Measurements from ENCODE around the gene FRMD8.

FRMD8 gene

DNA sequence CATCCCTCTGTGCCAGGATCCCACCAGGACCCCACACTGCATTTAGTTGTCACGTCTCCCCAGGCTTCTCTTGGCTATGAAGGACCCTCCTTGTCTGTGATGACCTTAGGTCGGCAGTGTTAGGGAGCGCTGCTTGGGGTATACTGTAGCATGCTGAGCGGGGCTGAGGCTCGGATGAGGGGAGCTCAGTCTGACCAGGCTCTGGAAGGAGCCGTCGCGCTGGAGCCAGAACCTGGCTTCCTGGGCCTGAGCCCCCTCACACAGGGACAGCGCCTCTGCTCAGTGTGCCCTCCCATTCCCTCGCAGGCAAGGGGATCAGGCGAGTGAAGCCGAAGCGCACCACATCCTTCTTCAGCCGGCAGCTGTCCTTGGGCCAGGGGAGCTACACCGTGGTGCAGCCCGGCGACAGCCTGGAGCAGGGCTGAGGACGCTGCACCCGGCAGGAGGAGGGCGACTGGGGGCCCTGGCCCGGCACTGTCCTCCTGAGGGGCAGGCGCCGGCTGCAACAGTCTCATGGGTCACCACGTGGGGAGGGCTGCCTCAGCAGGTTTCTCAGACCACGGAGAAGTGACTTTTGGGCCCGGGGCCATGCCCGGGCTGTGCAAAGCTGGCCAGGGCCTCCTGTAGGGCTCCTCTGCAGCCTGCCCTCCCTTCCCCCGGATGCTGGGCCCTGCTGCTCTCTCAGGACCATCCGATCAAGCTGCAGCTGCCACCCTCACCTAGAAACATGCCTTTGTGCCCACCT is 24.7 kb downstream of the FRMD8 start:
- TF ChIP-seq NFIC (IDR thresholded peaks at IDR 0.05) (no peak), TEAD4 (IDR thresholded peaks at IDR 0.05) (no peak), TAF1 (IDR thresholded peaks at IDR 0.05; ENCODE audit: low read depth) (no peak), EGR1 (IDR thresholded peaks at IDR 0.05) (no peak), RAD21 (IDR thresholded peaks at IDR 0.05; ENCODE audit: low read depth) (no peak), TCF12 (IDR thresholded peaks at IDR 0.05; ENCODE audit: low read depth) (no peak), CEBPB (IDR thresholded peaks at IDR 0.05) (no peak), EP300 (IDR thresholded peaks at IDR 0.05; ENCODE audit: borderline replicate concordance) (no peak), CREB1 (IDR thresholded peaks at IDR 0.05; ENCODE audit: low read depth) (no peak)
- TF ChIP-seq, protein P1, sequence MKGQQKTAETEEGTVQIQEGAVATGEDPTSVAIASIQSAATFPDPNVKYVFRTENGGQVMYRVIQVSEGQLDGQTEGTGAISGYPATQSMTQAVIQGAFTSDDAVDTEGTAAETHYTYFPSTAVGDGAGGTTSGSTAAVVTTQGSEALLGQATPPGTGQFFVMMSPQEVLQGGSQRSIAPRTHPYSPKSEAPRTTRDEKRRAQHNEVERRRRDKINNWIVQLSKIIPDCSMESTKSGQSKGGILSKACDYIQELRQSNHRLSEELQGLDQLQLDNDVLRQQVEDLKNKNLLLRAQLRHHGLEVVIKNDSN (IDR thresholded peaks at IDR 0.05): no peak
- TF ChIP-seq, protein P2, sequence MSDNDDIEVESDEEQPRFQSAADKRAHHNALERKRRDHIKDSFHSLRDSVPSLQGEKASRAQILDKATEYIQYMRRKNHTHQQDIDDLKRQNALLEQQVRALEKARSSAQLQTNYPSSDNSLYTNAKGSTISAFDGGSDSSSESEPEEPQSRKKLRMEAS (IDR thresholded peaks at IDR 0.05): no peak
- TF ChIP-seq, protein P3, sequence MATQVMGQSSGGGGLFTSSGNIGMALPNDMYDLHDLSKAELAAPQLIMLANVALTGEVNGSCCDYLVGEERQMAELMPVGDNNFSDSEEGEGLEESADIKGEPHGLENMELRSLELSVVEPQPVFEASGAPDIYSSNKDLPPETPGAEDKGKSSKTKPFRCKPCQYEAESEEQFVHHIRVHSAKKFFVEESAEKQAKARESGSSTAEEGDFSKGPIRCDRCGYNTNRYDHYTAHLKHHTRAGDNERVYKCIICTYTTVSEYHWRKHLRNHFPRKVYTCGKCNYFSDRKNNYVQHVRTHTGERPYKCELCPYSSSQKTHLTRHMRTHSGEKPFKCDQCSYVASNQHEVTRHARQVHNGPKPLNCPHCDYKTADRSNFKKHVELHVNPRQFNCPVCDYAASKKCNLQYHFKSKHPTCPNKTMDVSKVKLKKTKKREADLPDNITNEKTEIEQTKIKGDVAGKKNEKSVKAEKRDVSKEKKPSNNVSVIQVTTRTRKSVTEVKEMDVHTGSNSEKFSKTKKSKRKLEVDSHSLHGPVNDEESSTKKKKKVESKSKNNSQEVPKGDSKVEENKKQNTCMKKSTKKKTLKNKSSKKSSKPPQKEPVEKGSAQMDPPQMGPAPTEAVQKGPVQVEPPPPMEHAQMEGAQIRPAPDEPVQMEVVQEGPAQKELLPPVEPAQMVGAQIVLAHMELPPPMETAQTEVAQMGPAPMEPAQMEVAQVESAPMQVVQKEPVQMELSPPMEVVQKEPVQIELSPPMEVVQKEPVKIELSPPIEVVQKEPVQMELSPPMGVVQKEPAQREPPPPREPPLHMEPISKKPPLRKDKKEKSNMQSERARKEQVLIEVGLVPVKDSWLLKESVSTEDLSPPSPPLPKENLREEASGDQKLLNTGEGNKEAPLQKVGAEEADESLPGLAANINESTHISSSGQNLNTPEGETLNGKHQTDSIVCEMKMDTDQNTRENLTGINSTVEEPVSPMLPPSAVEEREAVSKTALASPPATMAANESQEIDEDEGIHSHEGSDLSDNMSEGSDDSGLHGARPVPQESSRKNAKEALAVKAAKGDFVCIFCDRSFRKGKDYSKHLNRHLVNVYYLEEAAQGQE (IDR thresholded peaks at IDR 0.05; ENCODE audit: low read depth): no peak

DNA sequence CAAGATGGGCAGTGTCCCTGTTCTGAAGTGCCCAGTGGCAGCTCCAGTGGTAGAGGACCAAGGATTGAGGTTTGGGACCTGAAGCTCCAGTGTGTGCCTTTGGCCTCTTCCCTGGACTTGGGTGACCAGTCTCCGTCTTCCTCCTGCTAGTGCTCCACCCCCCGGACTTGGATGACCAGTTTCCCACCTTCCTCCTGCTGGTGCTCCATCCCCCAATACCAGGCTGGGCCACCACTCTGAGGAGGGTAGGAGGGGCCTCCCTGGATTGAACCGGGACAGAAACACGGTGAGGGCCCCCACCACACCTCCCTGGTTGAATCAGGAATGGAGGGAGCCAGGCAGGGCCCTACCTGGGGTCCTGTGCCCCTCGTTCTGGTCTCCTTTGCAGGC is 25.2 kb downstream of the FRMD8 start:
- TF ChIP-seq, protein P1 (IDR thresholded peaks at IDR 0.05): no peak
- TF ChIP-seq TEAD4 (IDR thresholded peaks at IDR 0.05): no peak
- no peak for TF ChIP-seq ZBTB7A (IDR thresholded peaks at IDR 0.05; ENCODE audit: low read depth)
- no peak for TF ChIP-seq RAD21 (IDR thresholded peaks at IDR 0.05; ENCODE audit: low read depth)
- TF ChIP-seq CREB1 (IDR thresholded peaks at IDR 0.05; ENCODE audit: low read depth): no peak
- no peak for TF ChIP-seq CEBPB (IDR thresholded peaks at IDR 0.05)
- TF ChIP-seq YY1 (IDR thresholded peaks at IDR 0.05; ENCODE audit: low read depth): no peak
- no peak for TF ChIP-seq NFIC (IDR thresholded peaks at IDR 0.05)
- TF ChIP-seq TCF12 (IDR thresholded peaks at IDR 0.05; ENCODE audit: low read depth): no peak
- TF ChIP-seq, protein P3 (IDR thresholded peaks at IDR 0.05; ENCODE audit: low read depth): no peak
- no peak for TF ChIP-seq EGR1 (IDR thresholded peaks at IDR 0.05)
- TF ChIP-seq EP300 (IDR thresholded peaks at IDR 0.05; ENCODE audit: borderline replicate concordance): no peak

DNA sequence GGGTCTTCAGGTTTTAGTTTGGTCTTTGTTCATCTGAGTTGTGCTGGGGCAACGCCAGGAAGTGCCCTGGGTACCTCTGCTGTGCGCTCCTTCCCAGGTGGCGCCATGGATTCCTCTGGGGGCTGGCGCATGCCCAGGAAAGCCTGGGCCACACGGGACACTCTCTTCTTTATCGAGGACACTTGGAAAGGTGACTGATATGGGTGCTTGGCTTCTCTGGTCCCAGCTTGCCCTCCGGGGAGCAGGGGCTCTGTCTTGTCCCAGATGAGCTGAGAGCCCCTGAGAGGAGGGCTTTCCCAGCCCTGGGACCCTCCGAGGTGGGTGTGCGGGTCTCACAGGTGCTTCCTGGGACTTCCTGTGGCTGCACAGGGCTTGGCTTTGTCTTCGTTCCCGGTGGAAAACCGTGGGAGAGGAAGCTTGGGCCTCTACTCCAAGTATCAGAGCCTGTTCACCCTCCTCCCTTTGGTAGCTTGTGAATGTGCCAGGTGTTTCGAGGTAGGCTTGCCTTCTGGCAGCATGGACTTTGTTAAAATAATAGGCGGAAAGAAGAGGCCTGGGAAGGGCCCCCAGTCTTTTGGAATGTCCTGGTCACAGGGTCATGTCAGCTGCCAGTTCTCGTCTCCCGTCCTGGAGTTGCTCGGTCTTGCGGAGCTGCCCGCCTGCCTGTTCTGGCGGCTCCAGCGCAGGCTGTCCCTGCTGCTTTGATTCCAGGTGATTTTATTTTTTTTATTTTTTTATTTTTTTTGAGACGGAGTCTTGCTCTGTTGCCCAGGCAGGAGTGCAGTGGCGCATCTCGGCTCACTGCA is 26.0 kb downstream of the FRMD8 start:
- no peak for TF ChIP-seq EGR1 (IDR thresholded peaks at IDR 0.05)
- TF ChIP-seq RAD21 (IDR thresholded peaks at IDR 0.05; ENCODE audit: low read depth): no peak
- TF ChIP-seq, protein P3 (IDR thresholded peaks at IDR 0.05; ENCODE audit: low read depth): no peak
- TF ChIP-seq, protein P1 (IDR thresholded peaks at IDR 0.05): no peak
- no peak for TF ChIP-seq TAF1 (IDR thresholded peaks at IDR 0.05; ENCODE audit: low read depth)
- TF ChIP-seq, protein P2 (IDR thresholded peaks at IDR 0.05): no peak
- no peak for TF ChIP-seq TCF12 (IDR thresholded peaks at IDR 0.05; ENCODE audit: low read depth)
- no peak for TF ChIP-seq FOXM1 (IDR thresholded peaks at IDR 0.05; ENCODE audit: borderline replicate concordance, low read depth)
- TF ChIP-seq ZBTB7A (IDR thresholded peaks at IDR 0.05; ENCODE audit: low read depth): no peak
- no peak for TF ChIP-seq CEBPB (IDR thresholded peaks at IDR 0.05)
- TF ChIP-seq CREB1 (IDR thresholded peaks at IDR 0.05; ENCODE audit: low read depth): no peak
- no peak for TF ChIP-seq TEAD4 (IDR thresholded peaks at IDR 0.05)
- no peak for TF ChIP-seq YY1 (IDR thresholded peaks at IDR 0.05; ENCODE audit: low read depth)
- TF ChIP-seq NFIC (IDR thresholded peaks at IDR 0.05): no peak
- TF ChIP-seq EP300 (IDR thresholded peaks at IDR 0.05; ENCODE audit: borderline replicate concordance): no peak
